Measurements from ENCODE around the gene PKNOX1. TPM values are rescaled to one million over a fixed set of nuclear protein-coding genes. Genes with fewer than 3 reads are reported as not detected.

PKNOX1 gene
- total and polyA plus RNA-seq, 2 of the 13 experiments (the other 11 are each of a cell fraction or from before 2014, with no cell fraction given) = 7.9 to 16.2 TPM

DNA sequence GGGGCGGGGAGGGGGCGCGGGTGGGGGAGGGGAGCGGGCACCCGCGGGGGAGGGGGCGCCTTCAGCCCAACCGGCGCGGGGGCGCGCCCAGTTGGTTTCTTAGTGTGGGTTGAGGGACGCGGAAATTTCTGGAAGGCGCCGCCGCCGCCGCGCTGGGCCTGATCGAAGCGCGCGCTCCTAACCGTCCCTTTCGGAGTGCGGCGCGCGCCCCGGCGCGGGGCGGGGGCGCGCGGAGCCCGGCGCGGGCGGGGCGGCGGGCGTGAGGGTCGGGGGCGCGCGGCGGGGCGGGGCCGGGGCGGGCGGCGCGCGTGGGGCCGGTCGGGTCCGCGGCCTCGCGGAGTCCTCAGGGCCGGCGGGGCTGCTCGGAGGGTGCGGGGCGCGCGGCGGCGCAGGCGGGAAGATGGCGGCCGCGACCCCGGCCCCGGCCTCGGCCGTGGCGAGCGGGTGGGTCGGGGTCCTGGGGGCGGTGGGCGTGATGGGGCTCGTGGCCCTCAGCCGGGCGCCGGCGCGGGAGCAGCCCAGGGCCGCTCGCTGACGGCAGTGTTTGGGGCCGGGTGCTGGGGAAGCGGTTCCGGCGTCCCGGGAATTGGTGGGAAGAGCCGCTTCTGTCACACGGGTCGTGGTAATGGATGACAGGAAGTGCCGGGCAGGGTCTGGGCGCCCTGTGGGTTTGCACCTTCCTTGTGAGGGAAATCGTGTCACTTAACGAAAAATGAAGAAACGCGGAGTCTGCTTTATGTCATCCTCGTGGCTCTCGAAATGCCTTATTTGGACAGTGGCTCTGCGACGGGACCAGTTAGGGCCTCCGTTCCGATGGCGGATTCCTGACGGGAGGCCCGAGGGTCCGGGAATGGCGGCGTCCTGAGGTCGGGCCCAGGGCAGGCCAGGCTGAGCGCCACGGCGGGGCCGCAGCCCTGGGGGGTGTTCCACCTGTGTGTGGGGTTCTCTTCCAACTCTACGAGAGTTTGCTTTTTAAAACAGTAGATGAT, 764 bp downstream of the PKNOX1 start (continued):
- TF ChIP-seq ZFP91 (CRISPR knock-in tag; IDR thresholded peaks at IDR 0.05; ENCODE audit: borderline replicate concordance) (peak; percentile 29; the same call in 1 of the 2 replicates), RXRB (CRISPR knock-in tag; IDR thresholded peaks at IDR 0.05; ENCODE audit: borderline replicate concordance) (0 out of 2 replicates have a peak, but pooled peaks have one; percentile 18), ZGPAT (CRISPR knock-in tag; IDR thresholded peaks at IDR 0.05) (0 out of 2 replicates have a peak, but pooled peaks have one; percentile 20), FUBP1 (CRISPR knock-in tag; IDR thresholded peaks at IDR 0.05; ENCODE audit: borderline replicate concordance) (no peak), ZNF556 (CRISPR knock-in tag; IDR thresholded peaks at IDR 0.05; ENCODE audit: borderline replicate concordance) (no peak), ZNF605 (CRISPR knock-in tag; IDR thresholded peaks at IDR 0.05) (peak; percentile 37; the same call in 1 of the 2 replicates), ZFX (CRISPR knock-in tag; IDR thresholded peaks at IDR 0.05; ENCODE audit: low read depth) (peak; percentile 87), PHF21A (CRISPR knock-in tag; IDR thresholded peaks at IDR 0.05) (0 out of 2 replicates have a peak, but pooled peaks have one; percentile 29), POLR2A (IDR thresholded peaks at IDR 0.05; ENCODE audit: insufficient read depth in 1 of 2, low read depth in 2 of 2, low read length in 2 of 2) (peak in 1 of 2 experiments; percentile 61; a peak in 2 of 4 replicates), PCBP1 (IDR thresholded peaks at IDR 0.05; ENCODE audit: borderline replicate concordance, low read depth, low read length) (no peak), CAMTA2 (CRISPR knock-in tag; IDR thresholded peaks at IDR 0.05; ENCODE audit: borderline replicate concordance) (no peak), POGK (CRISPR knock-in tag; conservative IDR thresholded peaks at IDR 0.05) (peak; percentile 54; the same call in 1 of the 2 replicates), MXD3 (CRISPR knock-in tag; IDR thresholded peaks at IDR 0.05) (peak; percentile 56; the same call in 1 of the 2 replicates), ZSCAN25 (CRISPR knock-in tag; IDR thresholded peaks at IDR 0.05) (no peak), POLR2AphosphoS5 (IDR thresholded peaks at IDR 0.05; ENCODE audit: low read depth, low read length) (0 out of 2 replicates have a peak, but pooled peaks have one; percentile 8), ZC3H4 (CRISPR knock-in tag; IDR thresholded peaks at IDR 0.05; ENCODE audit: borderline replicate concordance) (no peak; the same call in 1 of the 2 replicates), ZNF891 (CRISPR knock-in tag; IDR thresholded peaks at IDR 0.05) (0 out of 2 replicates have a peak, but pooled peaks have one; percentile 24)
- TF ChIP-seq, protein P1, sequence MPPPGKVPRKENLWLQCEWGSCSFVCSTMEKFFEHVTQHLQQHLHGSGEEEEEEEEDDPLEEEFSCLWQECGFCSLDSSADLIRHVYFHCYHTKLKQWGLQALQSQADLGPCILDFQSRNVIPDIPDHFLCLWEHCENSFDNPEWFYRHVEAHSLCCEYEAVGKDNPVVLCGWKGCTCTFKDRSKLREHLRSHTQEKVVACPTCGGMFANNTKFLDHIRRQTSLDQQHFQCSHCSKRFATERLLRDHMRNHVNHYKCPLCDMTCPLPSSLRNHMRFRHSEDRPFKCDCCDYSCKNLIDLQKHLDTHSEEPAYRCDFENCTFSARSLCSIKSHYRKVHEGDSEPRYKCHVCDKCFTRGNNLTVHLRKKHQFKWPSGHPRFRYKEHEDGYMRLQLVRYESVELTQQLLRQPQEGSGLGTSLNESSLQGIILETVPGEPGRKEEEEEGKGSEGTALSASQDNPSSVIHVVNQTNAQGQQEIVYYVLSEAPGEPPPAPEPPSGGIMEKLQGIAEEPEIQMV (CRISPR knock-in tag; IDR thresholded peaks at IDR 0.05; ENCODE audit: low read depth) = 0 out of 2 replicates have a peak, but pooled peaks have one; percentile 29
